NCI-H2029 treated with DMSO at 0.1 percent for 48 hours (cell line): ENCODE data around the gene CCL13.

Experiments used
- DNase-seq: peaks from one replicate; lab custom pipeline; 2025; lab: John Stamatoyannopoulos, UW

Gene CCL13

GRCh38 chr17:34363183-34363661 is 6.9 kb downstream of the CCL13 start, which contains the start of gene CCL1:
Gene CCL1 (minus strand): TSS chr17:34363233. CDS start chr17:34363161, 72 bp downstream.
- DNase-seq = no peak

- DNase-seq = no peak
These were observed 8.5 kb downstream of the CCL13 start for GRCh38 chr17:34364751-34365150.

- no peak for DNase-seq
These were observed 9.1 kb downstream of the CCL13 start for GRCh38 chr17:34365340-34365739.

DNA sequence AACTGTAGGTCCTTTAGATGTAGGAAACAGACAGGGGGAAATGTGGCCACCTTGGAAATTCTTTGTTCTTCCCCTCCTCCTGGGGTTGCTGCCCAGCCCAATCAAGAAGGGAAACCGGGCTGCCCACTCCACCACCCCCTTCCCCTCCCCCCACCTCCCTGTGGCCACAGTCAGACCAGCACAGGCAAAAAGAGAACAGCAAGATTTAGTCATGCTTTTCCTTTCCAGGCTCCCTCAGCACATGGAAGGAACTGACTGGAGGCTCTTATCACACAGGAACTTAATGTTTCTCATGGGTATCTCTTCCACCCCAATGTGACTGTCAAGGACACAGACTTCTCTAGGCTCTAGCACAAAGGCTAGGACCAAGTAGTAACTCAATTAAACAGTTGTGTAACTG is 9.7 kb downstream of the CCL13 start:
- no peak for DNase-seq

DNA sequence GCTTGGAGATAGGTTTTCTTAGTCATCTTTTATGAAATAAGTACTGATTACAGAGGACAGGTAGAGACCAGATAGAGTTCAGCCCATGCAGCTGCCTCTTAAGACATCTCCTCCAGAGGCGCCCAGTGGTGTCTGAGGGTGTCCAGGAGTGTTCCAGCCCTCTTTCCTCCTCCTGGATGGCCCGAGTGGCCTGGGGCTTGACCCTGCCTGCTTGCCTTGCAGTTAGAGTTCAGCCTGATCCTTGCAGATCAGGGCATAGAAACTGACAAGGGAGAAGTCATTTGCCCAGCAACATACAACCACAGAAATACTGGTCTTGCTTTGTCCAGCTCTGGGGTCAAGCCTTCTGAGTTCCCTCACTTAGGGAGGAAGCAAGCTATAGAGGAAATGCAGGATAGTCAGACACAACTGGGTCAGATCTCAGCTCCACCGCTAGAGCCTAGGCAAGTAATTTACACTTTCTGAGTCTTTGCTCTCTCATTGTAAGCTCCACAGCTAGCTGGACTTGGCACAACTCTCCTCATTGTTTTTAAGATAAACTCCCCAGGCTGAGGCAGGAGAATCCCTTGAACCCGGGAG is 10.3 kb downstream of the CCL13 start:
- DNase-seq = no peak

- no peak for DNase-seq
These were observed 11.4 kb downstream of the CCL13 start for GRCh38 chr17:34367486-34368195.

- DNase-seq = no peak
These were observed 12.1 kb downstream of the CCL13 start for GRCh38 chr17:34368196-34368945.

GRCh38 chr17:34368946-34369500 is 12.7 kb downstream of the CCL13 start:
- no peak for DNase-seq

GRCh38 chr17:34369571-34369970 is 13.3 kb downstream of the CCL13 start:
- no peak for DNase-seq

DNA sequence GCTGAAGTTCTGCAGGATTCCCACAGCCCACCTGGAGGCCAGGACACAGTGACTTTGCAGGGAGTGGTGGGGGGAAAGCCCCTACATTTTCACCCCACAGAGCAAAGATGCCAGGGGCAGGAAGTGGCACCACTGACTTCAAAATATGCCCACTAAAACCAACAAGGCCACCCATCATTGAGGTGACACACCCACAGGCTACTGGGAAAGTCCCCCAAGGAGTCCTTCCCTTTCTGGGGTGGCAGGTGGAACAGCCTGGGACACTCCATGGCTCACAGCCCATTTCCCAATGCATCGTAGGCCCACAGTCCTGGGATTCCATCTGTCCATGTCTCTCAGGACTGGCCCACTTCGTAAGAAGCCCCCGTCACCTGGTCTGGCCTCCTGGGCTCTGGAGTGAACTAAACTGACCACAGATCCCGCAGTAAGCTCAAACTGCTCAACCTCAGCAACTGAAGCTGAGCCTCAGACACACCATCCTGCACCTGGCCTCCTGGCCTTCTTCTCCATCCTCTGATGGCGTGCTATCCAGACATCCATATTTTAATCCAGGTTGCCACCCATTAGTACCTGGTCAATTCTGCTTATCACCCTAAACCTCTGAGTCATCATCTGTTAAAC is 14.2 kb downstream of the CCL13 start:
- no peak for DNase-seq

DNA sequence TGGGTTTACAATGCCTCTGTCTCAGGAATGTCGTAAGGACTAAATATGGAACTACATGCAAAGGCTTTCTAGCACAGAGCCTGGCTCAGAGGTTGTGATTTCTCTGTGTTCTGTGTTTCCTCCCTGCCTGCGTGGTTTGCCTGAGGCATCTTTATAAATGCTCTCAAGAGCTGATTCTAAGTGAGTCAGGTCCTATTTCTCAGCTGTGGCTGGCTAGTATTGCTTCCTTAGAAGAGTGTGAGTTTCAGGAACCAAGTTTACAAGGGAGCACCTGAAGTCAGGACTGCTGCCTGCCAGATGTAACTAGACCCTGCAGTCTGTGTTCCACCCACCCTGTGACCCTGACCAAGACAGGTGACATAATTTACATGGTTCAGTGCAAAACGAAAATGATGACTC is 14.7 kb downstream of the CCL13 start:
- DNase-seq = no peak

GRCh38 chr17:34371405-34372100 is 15.3 kb downstream of the CCL13 start:
- DNase-seq = no peak

- peak; percentile 62 for DNase-seq
These were observed 18.2 kb downstream of the CCL13 start for GRCh38 chr17:34374457-34374856.

DNA sequence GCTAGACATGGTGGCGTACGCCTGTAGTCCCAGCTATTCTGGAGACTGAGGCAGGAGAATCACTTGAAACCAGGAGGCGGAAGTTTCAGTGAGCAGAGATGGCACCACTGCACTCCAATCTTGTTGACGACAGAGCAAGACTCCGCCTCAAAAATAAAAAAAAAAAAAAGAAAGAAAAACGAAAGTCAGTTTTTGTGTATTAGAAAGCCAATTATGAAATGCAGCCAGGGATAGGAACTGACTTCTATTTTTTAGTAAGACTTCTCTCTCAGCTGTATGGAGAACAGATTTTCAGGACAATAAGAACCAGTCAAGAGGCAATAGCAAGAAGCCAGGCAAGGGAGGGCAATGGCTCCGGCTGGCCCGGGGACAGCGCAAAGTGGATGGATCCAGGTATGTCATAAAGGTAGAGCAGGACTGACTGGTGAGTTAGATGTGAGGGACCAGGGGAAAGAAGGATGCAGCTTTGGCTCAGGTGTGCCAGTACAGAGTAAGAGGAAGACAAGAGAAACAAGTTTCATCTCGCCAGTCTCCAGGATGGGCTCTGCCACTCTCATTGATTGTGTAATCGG is 19.2 kb downstream of the CCL13 start:
- DNase-seq = no peak

DNA sequence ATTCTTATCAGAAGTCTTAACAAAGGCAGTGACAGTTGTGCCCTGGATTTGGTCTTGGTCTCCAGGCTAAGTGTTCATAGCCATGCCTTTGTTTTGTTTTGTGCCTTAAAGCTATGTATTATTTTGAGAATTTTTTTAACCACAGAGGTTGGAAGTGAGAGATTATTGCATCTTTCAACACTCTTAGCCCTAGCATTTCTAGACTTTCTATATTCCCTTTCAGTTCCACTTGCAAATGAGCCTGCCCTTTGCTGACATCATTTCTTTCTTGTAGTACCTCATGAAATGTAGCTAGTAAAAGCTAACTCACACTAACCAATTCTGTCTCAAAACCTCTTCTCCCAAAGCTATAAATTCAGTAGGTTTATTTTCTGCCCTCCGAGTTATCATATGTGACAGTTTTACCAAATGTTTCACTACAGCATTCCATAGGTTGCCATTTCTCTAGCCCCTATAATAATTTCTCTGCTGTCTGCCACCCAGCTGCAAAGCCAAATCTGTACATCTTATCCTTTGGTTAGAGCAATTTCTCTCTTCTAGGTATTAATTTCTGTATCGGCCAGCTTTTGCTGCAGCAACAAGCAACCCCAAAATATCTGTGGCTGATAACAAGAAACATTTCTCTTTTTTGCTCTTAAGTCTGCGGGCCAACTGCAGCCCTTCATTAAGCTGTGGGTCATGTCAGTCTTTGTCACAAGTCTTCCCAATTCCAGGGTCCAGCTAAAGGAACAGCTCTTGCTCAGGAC is 21.0 kb downstream of the CCL13 start:
- no peak for DNase-seq

- DNase-seq = no peak
These were observed 22.4 kb downstream of the CCL13 start for GRCh38 chr17:34378664-34379101.

DNA sequence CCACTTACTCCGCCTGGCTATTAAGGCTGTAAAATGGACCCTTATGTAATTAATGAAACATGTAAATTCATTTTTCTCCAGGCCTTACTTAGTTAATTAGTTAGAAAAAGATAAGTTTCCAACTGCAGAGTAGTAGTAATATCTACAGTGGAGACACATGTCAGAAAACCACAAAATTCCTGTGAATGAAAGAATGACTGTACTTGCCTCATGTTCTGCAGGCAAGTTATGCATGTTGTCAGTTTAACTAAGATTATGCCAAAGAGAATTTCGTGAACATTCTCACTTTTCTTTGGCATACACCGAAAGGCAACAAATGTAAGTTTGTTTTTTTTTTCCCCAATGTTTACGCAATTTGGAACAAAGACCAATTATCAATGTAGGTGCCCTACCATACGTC is 23.6 kb downstream of the CCL13 start:
- no peak for DNase-seq

GRCh38 chr17:34382621-34383124 is 26.4 kb downstream of the CCL13 start:
- no peak for DNase-seq

DNA sequence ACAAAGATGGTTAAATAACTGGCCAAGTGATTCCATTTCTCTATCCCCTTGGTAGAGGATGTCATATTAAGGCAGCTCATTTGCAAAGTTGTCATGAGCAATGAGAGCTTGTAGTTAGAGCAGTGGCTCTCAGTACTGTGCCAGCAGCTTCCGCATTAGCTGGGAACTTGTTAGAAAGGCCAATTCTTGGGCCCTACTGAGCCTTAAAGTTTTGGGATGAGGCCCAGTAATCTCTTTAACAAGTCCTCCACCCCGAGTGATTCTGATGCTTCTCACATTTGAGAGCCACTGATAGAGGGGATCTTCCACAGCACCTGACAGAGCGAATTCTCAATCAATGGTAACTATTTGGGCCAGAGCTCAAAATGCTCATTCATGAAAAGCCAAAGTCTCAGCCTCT is 26.9 kb downstream of the CCL13 start:
- DNase-seq = no peak

GRCh38 chr17:34384271-34384670 is 28.0 kb downstream of the CCL13 start:
- DNase-seq = no peak
